Tibial nerve (tissue), 4 donors: ENCODE measurements around the gene ACBD7.

Experiments used
- CTCF ChIP-seq, 5 experiments: fragments of 200-600 bp in 3 of 5; fragments of 450-650 bp in 2 of 5; sonication (generic) in 3 of 5; IDR thresholded peaks; one replicate each; pipeline ENCODE4 v1.5.1; 2016 to 2019; ENCODE audit warnings: antibody characterized with exemption in 5 of 5, mild to moderate bottlenecking in 3 of 5, moderate library complexity in 2 of 5
- EP300 ChIP-seq, 2 donors: sonication (generic); formaldehyde crosslinking; IDR thresholded peaks; one replicate each; pipeline ENCODE4 v1.6.1; 2017; ENCODE audit warnings: antibody characterized with exemption in 2 of 2, mild to moderate bottlenecking in 1 of 2
- POLR2A ChIP-seq, 2 donors: fragments of 450-650 bp; IDR thresholded peaks; one replicate each; pipeline ENCODE4 v1.6.1; 2017; ENCODE audit warnings: antibody characterized with exemption in 2 of 2, mild to moderate bottlenecking in 2 of 2, moderate library complexity in 2 of 2

- TF ChIP-seq CTCF (IDR thresholded peaks at IDR 0.05): no peak
- TF ChIP-seq POLR2A (IDR thresholded peaks at IDR 0.05): no peak
- no peak for TF ChIP-seq EP300 (IDR thresholded peaks at IDR 0.05)
Observed at GRCh38 chr10:15038416-15038815, 50.2 kb downstream of the ACBD7 start.
